HepG2 (cell line): ENCODE data around the gene TNS4. TPM values are rescaled to one million over a fixed set of nuclear protein-coding genes. Genes with fewer than 3 reads are reported as not detected.

Source experiments
- AGO1 ChIP-seq: fragments of 200-400 bp; formaldehyde crosslinking; IDR thresholded peaks from 2 replicates; pipeline ENCODE4 v1.6.1; 2017; ENCODE audit warnings: mild to moderate bottlenecking, low read depth, low read length, moderate library complexity; ENCODE audit not compliant: poor library complexity, severe bottlenecking
- ARNT ChIP-seq: fragments of 450-650 bp; IDR thresholded peaks from 2 replicates; pipeline ENCODE4 v1.6.1; 2017
- HOXA7 ChIP-seq: sonication (generic); formaldehyde crosslinking; IDR thresholded peaks from 2 replicates; pipeline ENCODE4 v1.8.1; 2022; ENCODE audit warnings: mild to moderate bottlenecking, missing genetic modification reagents, moderate library complexity
- ISL2 ChIP-seq: sonication (generic); formaldehyde crosslinking; IDR thresholded peaks from 2 replicates; pipeline ENCODE4 v1.5.0; 2020; ENCODE audit warnings: missing genetic modification reagents
- KMT2B ChIP-seq: IDR thresholded peaks from 2 replicates; pipeline ENCODE4 v1.6.1; 2016; ENCODE audit warnings: missing genetic modification reagents, missing compliant biosample characterization
- NBN ChIP-seq: fragments of 450-650 bp; conservative IDR thresholded peaks from 2 replicates; pipeline ENCODE4 v1.6.1; 2017
- NFATC3 ChIP-seq: sonication (generic); formaldehyde crosslinking; IDR thresholded peaks from 2 replicates; pipeline ENCODE4 v1.5.1; 2020; ENCODE audit warnings: mild to moderate bottlenecking, missing genetic modification reagents
- NR2F6 ChIP-seq, 2 experiments: IDR thresholded peaks; 2 replicates each; pipeline ENCODE4 v1.6.1; 2016; ENCODE audit warnings: antibody characterized with exemption in 1 of 2, mild to moderate bottlenecking in 1 of 2
- PTBP1 ChIP-seq: fragments of 200-400 bp; formaldehyde crosslinking; IDR thresholded peaks from 2 replicates; pipeline ENCODE4 v1.6.1; 2018; ENCODE audit warnings: low read length, low read depth; ENCODE audit not compliant: poor library complexity, severe bottlenecking
- SMAD1 ChIP-seq: sonication (generic); formaldehyde crosslinking; IDR thresholded peaks from 2 replicates; pipeline ENCODE4 v1.4.0; 2020; ENCODE audit warnings: missing genetic modification reagents, low read depth, mild to moderate bottlenecking, borderline replicate concordance
- ZFY ChIP-seq: sonication (generic); formaldehyde crosslinking; IDR thresholded peaks from 2 replicates; pipeline ENCODE4 v1.4.0; 2020; ENCODE audit warnings: missing genetic modification reagents
- ZNF333 ChIP-seq: sonication (generic); formaldehyde crosslinking; IDR thresholded peaks from 2 replicates; pipeline ENCODE4 v1.4.0; 2020; ENCODE audit warnings: mild to moderate bottlenecking, missing genetic modification reagents, borderline replicate concordance
- ZNF713 ChIP-seq: sonication (generic); formaldehyde crosslinking; IDR thresholded peaks from 2 replicates; pipeline ENCODE4 v1.4.0; 2020; ENCODE audit warnings: mild to moderate bottlenecking, missing genetic modification reagents
- ZNF749 ChIP-seq: sonication (generic); formaldehyde crosslinking; IDR thresholded peaks from 2 replicates; pipeline ENCODE4 v1.8.0; 2022; ENCODE audit warnings: mild to moderate bottlenecking, missing genetic modification reagents, moderate library complexity, borderline replicate concordance
- ZNF781 ChIP-seq: sonication (generic); formaldehyde crosslinking; IDR thresholded peaks from 2 replicates; pipeline ENCODE4 v1.5.1; 2020; ENCODE audit warnings: borderline replicate concordance, mild to moderate bottlenecking, missing genetic modification reagents; ENCODE audit errors: not compliant biosample characterization
- ZNF800 ChIP-seq: sonication (generic); formaldehyde crosslinking; IDR thresholded peaks from 2 replicates; pipeline ENCODE4 v1.4.0; 2020; ENCODE audit warnings: missing genetic modification reagents
- polyA plus RNA-seq, 8 experiments: library from polyadenylated mRNA; depleted of rRNA in 3 of 8; stranded (reverse) in 7 of 8; unstranded in 1 of 8; fragments of >200 nt; fragmentation: Illumina TruSeq in 4 of 8; extraction: Trizol in 4 of 8; gene quantifications; 2 replicates each; pipeline versions ENCODE4 v1.2.1 to v1.2.3, GENCODE V29; 2011 to 2016; ENCODE audit warnings: low read depth in 4 of 8, missing spikeins in 1 of 8, mixed read lengths in 1 of 8; ENCODE audit not compliant: insufficient read depth in 1 of 8
- total RNA-seq, 5 experiments: library from RNA; depleted of rRNA; stranded (reverse); fragments of >200 nt; fragmentation: Illumina TruSeq; extraction: Trizol; gene quantifications; 2 replicates each; pipeline ENCODE4 v1.2.3, GENCODE V29; 2016; ENCODE audit warnings: low read depth in 1 of 5
- TF ChIP-seq, protein P1 (sequence below): sonication (generic); formaldehyde crosslinking; IDR thresholded peaks from 2 replicates; pipeline ENCODE4 v1.8.1; 2023; ENCODE audit warnings: mild to moderate bottlenecking, missing genetic modification reagents, borderline replicate concordance
- TF ChIP-seq, protein P2 (sequence below): sonication (generic); formaldehyde crosslinking; IDR thresholded peaks from 2 replicates; pipeline ENCODE4 v1.5.1; 2020; ENCODE audit warnings: missing genetic modification reagents, mild to moderate bottlenecking, borderline replicate concordance
- TF ChIP-seq, protein P3 (sequence below): sonication (generic); formaldehyde crosslinking; IDR thresholded peaks from 2 replicates; pipeline ENCODE4 v1.5.0; 2020; ENCODE audit warnings: missing genetic modification reagents
- TF ChIP-seq, protein P4 (sequence below): IDR thresholded peaks from 2 replicates; pipeline ENCODE4 v1.6.1; 2012; ENCODE audit warnings: low read length, improper control_type of control experiment

TNS4 gene
- total and polyA plus RNA-seq, 2 of the 13 experiments (the other 11 are each of a cell fraction or from before 2014, with no cell fraction given), result 0.58 to 2.1 TPM

GRCh38 chr17:40499551-40500189, 1.8 kb downstream of the TNS4 start (continued):
- TF ChIP-seq, protein P1, sequence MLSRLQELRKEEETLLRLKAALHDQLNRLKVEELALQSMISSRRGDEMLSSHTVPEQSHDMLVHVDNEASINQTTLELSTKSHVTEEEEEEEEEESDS (CRISPR knock-in tag), result no peak
- no peak for TF ChIP-seq NBN
- TF ChIP-seq ARNT, result no peak
- TF ChIP-seq ZFY (CRISPR knock-in tag), result peak; percentile 21; the same call in 1 of the 2 replicates
- TF ChIP-seq ZNF713 (CRISPR knock-in tag), result no peak
- no peak for TF ChIP-seq NR2F6 (IDR thresholded peaks at IDR 0.05)
- TF ChIP-seq NR2F6 (CRISPR knock-in tag; IDR thresholded peaks at IDR 0.05), result 0 out of 2 replicates have a peak, but pooled peaks have one; percentile 8
- TF ChIP-seq ZNF333 (CRISPR knock-in tag), result 0 out of 2 replicates have a peak, but pooled peaks have one; percentile 42
- TF ChIP-seq, protein P2, sequence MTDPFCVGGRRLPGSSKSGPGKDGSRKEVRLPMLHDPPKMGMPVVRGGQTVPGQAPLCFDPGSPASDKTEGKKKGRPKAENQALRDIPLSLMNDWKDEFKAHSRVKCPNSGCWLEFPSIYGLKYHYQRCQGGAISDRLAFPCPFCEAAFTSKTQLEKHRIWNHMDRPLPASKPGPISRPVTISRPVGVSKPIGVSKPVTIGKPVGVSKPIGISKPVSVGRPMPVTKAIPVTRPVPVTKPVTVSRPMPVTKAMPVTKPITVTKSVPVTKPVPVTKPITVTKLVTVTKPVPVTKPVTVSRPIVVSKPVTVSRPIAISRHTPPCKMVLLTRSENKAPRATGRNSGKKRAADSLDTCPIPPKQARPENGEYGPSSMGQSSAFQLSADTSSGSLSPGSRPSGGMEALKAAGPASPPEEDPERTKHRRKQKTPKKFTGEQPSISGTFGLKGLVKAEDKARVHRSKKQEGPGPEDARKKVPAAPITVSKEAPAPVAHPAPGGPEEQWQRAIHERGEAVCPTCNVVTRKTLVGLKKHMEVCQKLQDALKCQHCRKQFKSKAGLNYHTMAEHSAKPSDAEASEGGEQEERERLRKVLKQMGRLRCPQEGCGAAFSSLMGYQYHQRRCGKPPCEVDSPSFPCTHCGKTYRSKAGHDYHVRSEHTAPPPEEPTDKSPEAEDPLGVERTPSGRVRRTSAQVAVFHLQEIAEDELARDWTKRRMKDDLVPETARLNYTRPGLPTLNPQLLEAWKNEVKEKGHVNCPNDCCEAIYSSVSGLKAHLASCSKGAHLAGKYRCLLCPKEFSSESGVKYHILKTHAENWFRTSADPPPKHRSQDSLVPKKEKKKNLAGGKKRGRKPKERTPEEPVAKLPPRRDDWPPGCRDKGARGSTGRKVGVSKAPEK (CRISPR knock-in tag), result no peak
- no peak for TF ChIP-seq HOXA7 (CRISPR knock-in tag)
- TF ChIP-seq ZNF781 (CRISPR knock-in tag), result peak; percentile 54
- TF ChIP-seq, protein P3, sequence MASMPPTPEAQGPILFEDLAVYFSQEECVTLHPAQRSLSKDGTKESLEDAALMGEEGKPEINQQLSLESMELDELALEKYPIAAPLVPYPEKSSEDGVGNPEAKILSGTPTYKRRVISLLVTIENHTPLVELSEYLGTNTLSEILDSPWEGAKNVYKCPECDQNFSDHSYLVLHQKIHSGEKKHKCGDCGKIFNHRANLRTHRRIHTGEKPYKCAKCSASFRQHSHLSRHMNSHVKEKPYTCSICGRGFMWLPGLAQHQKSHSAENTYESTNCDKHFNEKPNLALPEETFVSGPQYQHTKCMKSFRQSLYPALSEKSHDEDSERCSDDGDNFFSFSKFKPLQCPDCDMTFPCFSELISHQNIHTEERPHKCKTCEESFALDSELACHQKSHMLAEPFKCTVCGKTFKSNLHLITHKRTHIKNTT, result no peak
- 0 out of 2 replicates have a peak, but pooled peaks have one; percentile 34 for TF ChIP-seq ZNF749 (CRISPR knock-in tag)
- 0 out of 2 replicates have a peak, but pooled peaks have one; percentile 25 for TF ChIP-seq KMT2B (CRISPR knock-in tag)
- TF ChIP-seq ISL2 (CRISPR knock-in tag), result no peak; the same call in 1 of the 2 replicates
- TF ChIP-seq, protein P4, sequence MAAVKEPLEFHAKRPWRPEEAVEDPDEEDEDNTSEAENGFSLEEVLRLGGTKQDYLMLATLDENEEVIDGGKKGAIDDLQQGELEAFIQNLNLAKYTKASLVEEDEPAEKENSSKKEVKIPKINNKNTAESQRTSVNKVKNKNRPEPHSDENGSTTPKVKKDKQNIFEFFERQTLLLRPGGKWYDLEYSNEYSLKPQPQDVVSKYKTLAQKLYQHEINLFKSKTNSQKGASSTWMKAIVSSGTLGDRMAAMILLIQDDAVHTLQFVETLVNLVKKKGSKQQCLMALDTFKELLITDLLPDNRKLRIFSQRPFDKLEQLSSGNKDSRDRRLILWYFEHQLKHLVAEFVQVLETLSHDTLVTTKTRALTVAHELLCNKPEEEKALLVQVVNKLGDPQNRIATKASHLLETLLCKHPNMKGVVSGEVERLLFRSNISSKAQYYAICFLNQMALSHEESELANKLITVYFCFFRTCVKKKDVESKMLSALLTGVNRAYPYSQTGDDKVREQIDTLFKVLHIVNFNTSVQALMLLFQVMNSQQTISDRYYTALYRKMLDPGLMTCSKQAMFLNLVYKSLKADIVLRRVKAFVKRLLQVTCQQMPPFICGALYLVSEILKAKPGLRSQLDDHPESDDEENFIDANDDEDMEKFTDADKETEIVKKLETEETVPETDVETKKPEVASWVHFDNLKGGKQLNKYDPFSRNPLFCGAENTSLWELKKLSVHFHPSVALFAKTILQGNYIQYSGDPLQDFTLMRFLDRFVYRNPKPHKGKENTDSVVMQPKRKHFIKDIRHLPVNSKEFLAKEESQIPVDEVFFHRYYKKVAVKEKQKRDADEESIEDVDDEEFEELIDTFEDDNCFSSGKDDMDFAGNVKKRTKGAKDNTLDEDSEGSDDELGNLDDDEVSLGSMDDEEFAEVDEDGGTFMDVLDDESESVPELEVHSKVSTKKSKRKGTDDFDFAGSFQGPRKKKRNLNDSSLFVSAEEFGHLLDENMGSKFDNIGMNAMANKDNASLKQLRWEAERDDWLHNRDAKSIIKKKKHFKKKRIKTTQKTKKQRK, result no peak
- peak; percentile 75; the same call in 1 of the 2 replicates for TF ChIP-seq SMAD1
- no peak for TF ChIP-seq AGO1
- no peak for TF ChIP-seq PTBP1
- 0 out of 2 replicates have a peak, but pooled peaks have one; percentile 65 for TF ChIP-seq NFATC3 (CRISPR knock-in tag)
- 0 out of 2 replicates have a peak, but pooled peaks have one; percentile 29 for TF ChIP-seq ZNF800 (CRISPR knock-in tag)
